Activated T-helper 1 cell treated with anti-CD3 and anti-CD28 coated beads, Interleukin-12 subunit alpha, Interleukin-12 subunit beta, Interleukin-2, Interleukin-4 antibody, amounts not matched to agents 30 ng/mL and 10 ng/mL and 1 ng/mL, durations not matched to agents 14 hours and 24 hours and 36 hours (primary cell): ENCODE measurements around the gene LTBP1. TPM values are rescaled to one million over a fixed set of nuclear protein-coding genes. Genes with fewer than 3 reads are reported as not detected.
"Not testable (repeated sequence)": the region's sequence is repeated elsewhere in the genome, so short reads cannot be mapped to it uniquely, and the experiment has no call there.

Experiments used
- DNase-seq: peaks from one replicate; pipeline ENCODE4 v3.0.0; 2021; ENCODE audit warnings: low spot score
- H3K27ac Mint-ChIP-seq: one replicate; pipeline ENCODE4 v1.8.0; 2021; ENCODE audit warnings: mild to moderate bottlenecking, mixed read lengths
- H3K27me3 Mint-ChIP-seq: one replicate; pipeline ENCODE4 v1.8.0; 2022; ENCODE audit warnings: mild to moderate bottlenecking, moderate library complexity, mixed read lengths; ENCODE audit not compliant: insufficient read depth
- H3K36me3 Mint-ChIP-seq: one replicate; pipeline ENCODE4 v1.8.0; 2021; ENCODE audit warnings: low read depth, mixed read lengths
- H3K4me1 Mint-ChIP-seq: one replicate; pipeline ENCODE4 v1.8.0; 2021; ENCODE audit warnings: low read depth, mixed read lengths
- H3K4me3 Mint-ChIP-seq: one replicate; pipeline ENCODE4 v1.8.0; 2021; ENCODE audit warnings: mild to moderate bottlenecking, moderate library complexity, mixed read lengths
- H3K9me3 Mint-ChIP-seq: one replicate; pipeline ENCODE4 v1.8.0; 2021; ENCODE audit warnings: mixed read lengths
- intact Hi-C: fragments of 100-400 bp; cut with micrococcal nuclease; formaldehyde crosslinking; loops from one replicate; pipeline ENCODE4 v1.15.1; 2024
- total RNA-seq: library from RNA; stranded (reverse); gene quantifications from 2 replicates; pipeline ENCODE4 v1.2.3, GENCODE V29; 2022

LTBP1 gene
- total RNA-seq, 1 donor from 2014 or later: 0.26 TPM

- Mint-ChIP-seq H3K9me3 (no peaks in the 10 kb centered on the region), H3K27ac (no peak overlapping the region), H3K27me3 (peaks cover 17% of the 10 kb centered on the region), H3K36me3 (no peaks in the 10 kb centered on the region), H3K4me3 (no peak overlapping the region), H3K4me1 (no peaks in the 10 kb centered on the region)
- intact Hi-C loops: no loop called here
- DNase-seq: no peak
Measured at GRCh38 chr2:33437297-33437696, 490.5 kb downstream of the LTBP1 start.

- Mint-ChIP-seq H3K9me3 (no peaks in the 10 kb centered on the region), H3K4me3 (no peak overlapping the region), H3K27ac (no peak overlapping the region), H3K4me1 (no peaks in the 10 kb centered on the region), H3K27me3 (peaks cover 17% of the 10 kb centered on the region), H3K36me3 (no peaks in the 10 kb centered on the region)
- DNase-seq: no peak
- intact Hi-C loops: no loop called here
Measured at GRCh38 chr2:33437815-33438214, 491.1 kb downstream of the LTBP1 start.

GRCh38 chr2:33441235-33441810 is 494.6 kb downstream of the LTBP1 start:
- intact Hi-C loops: loop anchor here (1.0 kb wide), 1 partner anchor 142 kb away; no protein-coding TSS in a partner anchor
- H3K4me3 Mint-ChIP-seq: no peak overlapping the region

GRCh38 chr2:33442052-33442451 is 495.3 kb downstream of the LTBP1 start:
- H3K27ac Mint-ChIP-seq, H3K4me1 Mint-ChIP-seq, DNase-seq, intact Hi-C loops, H3K27me3 Mint-ChIP-seq, H3K9me3 Mint-ChIP-seq, H3K4me3 Mint-ChIP-seq, H3K36me3 Mint-ChIP-seq: not testable (repeated sequence)

More at GRCh38 chr2:33441235-33441810, 494.6 kb downstream of the LTBP1 start:
- Mint-ChIP-seq H3K4me1 (no peaks in the 10 kb centered on the region), H3K36me3 (no peaks in the 10 kb centered on the region), H3K27ac (no peak overlapping the region), H3K9me3 (no peaks in the 10 kb centered on the region), H3K27me3 (peaks cover 5% of the 10 kb centered on the region)
- DNase-seq: no peak

- intact Hi-C loops: no loop called here
- no peak for DNase-seq
- H3K9me3 Mint-ChIP-seq: no peaks in the 10 kb centered on the region
- H3K27ac Mint-ChIP-seq: no peak overlapping the region
- peaks cover 4% of the 10 kb centered on the region for H3K27me3 Mint-ChIP-seq
- no peaks in the 10 kb centered on the region for H3K4me1 Mint-ChIP-seq
- no peak overlapping the region for H3K4me3 Mint-ChIP-seq
- H3K36me3 Mint-ChIP-seq: no peaks in the 10 kb centered on the region
Measured at GRCh38 chr2:33442528-33443079, 495.9 kb downstream of the LTBP1 start.

GRCh38 chr2:33443274-33443829 is 496.6 kb downstream of the LTBP1 start:
- no peaks in the 10 kb centered on the region for H3K9me3 Mint-ChIP-seq
- peaks cover 4% of the 10 kb centered on the region for H3K27me3 Mint-ChIP-seq
- no peaks in the 10 kb centered on the region for H3K36me3 Mint-ChIP-seq
- H3K27ac Mint-ChIP-seq: no peak overlapping the region
- no peaks in the 10 kb centered on the region for H3K4me1 Mint-ChIP-seq
- H3K4me3 Mint-ChIP-seq: no peak overlapping the region
- intact Hi-C loops: no loop called here
- no peak for DNase-seq

GRCh38 chr2:33444967-33445366 is 498.2 kb downstream of the LTBP1 start:
- no peak overlapping the region for H3K4me3 Mint-ChIP-seq
- H3K27ac Mint-ChIP-seq: no peak overlapping the region
- H3K4me1 Mint-ChIP-seq: no peaks in the 10 kb centered on the region
- no peak for DNase-seq
- peaks cover 4% of the 10 kb centered on the region for H3K27me3 Mint-ChIP-seq
- H3K9me3 Mint-ChIP-seq: no peaks in the 10 kb centered on the region
- no peaks in the 10 kb centered on the region for H3K36me3 Mint-ChIP-seq
- intact Hi-C loops: no loop called here

GRCh38 chr2:33448220-33448899 is 501.6 kb downstream of the LTBP1 start:
- intact Hi-C loops: no loop called here
- Mint-ChIP-seq H3K4me1 (no peaks in the 10 kb centered on the region), H3K27me3 (peaks cover 4% of the 10 kb centered on the region), H3K36me3 (no peaks in the 10 kb centered on the region), H3K9me3 (peaks cover 20% of the 10 kb centered on the region), H3K4me3 (no peak overlapping the region), H3K27ac (no peak overlapping the region)
- DNase-seq: no peak
